K562 (cell line): ENCODE data around the gene PACS2. TPM values are rescaled to one million over a fixed set of nuclear protein-coding genes. Genes with fewer than 3 reads are reported as not detected.

Experiments used
- ATAC-seq: fragments of 200-7000 bp; cut with Tn5 transposase; 3 replicates; pipeline ENCODE4 v1.9.1; 2020; ENCODE audit warnings: moderate library complexity
- BruUV-seq: library from RNA; stranded (reverse); fragments of 400-500 nt; replicated peaks from 2 replicates; lab custom pipeline; 2021; lab: Mats Ljungman, UMichigan
- CTCF ChIA-PET: fragments of 300-600 bp; formaldehyde crosslinking; extraction: SDS; loops from one replicate; lab custom pipeline; 2021; ENCODE audit warnings: low intra/inter-chr PET ratio; lab: Yijun Ruan, JAX
- POLR2A ChIA-PET: fragments of 300-600, 350-650 bp; sonication (Branson Sonifier 250); formaldehyde crosslinking; extraction: SDS; loops from one replicate; lab custom pipeline; 2021; ENCODE audit warnings: antibody characterized with exemption, inconsistent platforms; lab: Yijun Ruan, JAX
- DNase-seq, 4 experiments: peaks; one replicate each; pipeline versions ENCODE4 v3.0.0 to v3.0.0-alpha.2; 2011 to 2018; ENCODE audit warnings: low spot score in 3 of 4, mixed read lengths in 3 of 4; ENCODE audit errors: extremely low read depth in 1 of 4
- FAIRE-seq: peaks from 2 replicates; lab custom pipeline; 2011; peaks lifted over from hg19 to GRCh38; lab: Jason Lieb, UNC
- H2AFZ ChIP-seq: 2 replicates; pipeline ENCODE4 v1.6.0; 2011; ENCODE audit warnings: low read depth, low read length, control low read depth, inconsistent platforms
- H3K27ac ChIP-seq: fragments of 200-600 bp; 3 replicates; pipeline ENCODE4 v1.8.0; 2011; ENCODE audit warnings: low read depth, mild to moderate bottlenecking, control low read depth, inconsistent platforms, low read length, moderate library complexity, mixed read lengths; ENCODE audit errors: extremely low read depth
- H3K27me3 ChIP-seq, 2 experiments: fragments of 300-600 bp in 1 of 2; 2 replicates in 1 of 2; 3 replicates in 1 of 2; pipeline versions ENCODE4 v1.6.0 to v1.8.0; 2011; ENCODE audit warnings: inconsistent platforms in 2 of 2, low read length in 2 of 2, mild to moderate bottlenecking in 1 of 2, mixed read lengths in 1 of 2, moderate library complexity in 1 of 2; ENCODE audit not compliant: control insufficient read depth in 2 of 2, insufficient read depth in 2 of 2
- H3K36me3 ChIP-seq: fragments of 300-600 bp; 3 replicates; pipeline ENCODE4 v1.8.0; 2011; ENCODE audit warnings: mild to moderate bottlenecking, low read length, inconsistent platforms; ENCODE audit not compliant: control insufficient read depth, insufficient read depth
- H3K4me1 ChIP-seq, 2 experiments: fragments of 200-600 bp in 1 of 2; replicated peaks in 1 of 2; 2 replicates in 1 of 2; 3 replicates in 1 of 2; pipeline versions ENCODE4 v1.5.1 to v1.8.0; 2011; ENCODE audit warnings: inconsistent platforms in 2 of 2, low read length in 2 of 2, mild to moderate bottlenecking in 1 of 2, mixed read lengths in 1 of 2, moderate library complexity in 1 of 2; ENCODE audit not compliant: control insufficient read depth in 2 of 2, insufficient read depth in 2 of 2
- H3K4me2 ChIP-seq: 2 replicates; pipeline ENCODE4 v1.6.1; 2011; ENCODE audit warnings: low read length, control low read depth, inconsistent platforms, mixed read lengths; ENCODE audit not compliant: insufficient read depth
- H3K4me3 ChIP-seq: fragments of 200-600 bp; sonication (generic), shearing (Covaris generic); 2 replicates; pipeline ENCODE4 v1.5.1; 2016; ENCODE audit warnings: control low read depth, inconsistent platforms
- H3K79me2 ChIP-seq: fragments of 200-600 bp; 3 replicates; pipeline ENCODE4 v1.8.0; 2011; ENCODE audit warnings: low read length, inconsistent platforms; ENCODE audit not compliant: control insufficient read depth, insufficient read depth
- H3K9ac ChIP-seq, 2 experiments: 2 replicates each; pipeline versions ENCODE4 v1.6.0 to v1.6.1; 2011; ENCODE audit warnings: low read depth in 2 of 2, low read length in 2 of 2, control low read depth in 1 of 2, inconsistent platforms in 1 of 2, mild to moderate bottlenecking in 1 of 2, mixed read lengths in 1 of 2; ENCODE audit not compliant: insufficient read depth in 1 of 2
- H3K9me1 ChIP-seq: one replicate; pipeline ENCODE4 v1.6.0; 2011; ENCODE audit warnings: inconsistent platforms, mild to moderate bottlenecking, low read length, moderate library complexity; ENCODE audit not compliant: control insufficient read depth, insufficient read depth
- H3K9me3 ChIP-seq: replicated peaks from 2 replicates; pipeline ENCODE4 v1.5.1; 2011; ENCODE audit warnings: low read depth, low read length, inconsistent platforms; ENCODE audit not compliant: control insufficient read depth, insufficient read depth
- H4K20me1 ChIP-seq: replicated peaks from 2 replicates; pipeline ENCODE4 v1.6.1; 2011; ENCODE audit warnings: low read length, inconsistent platforms, mixed read lengths; ENCODE audit not compliant: control insufficient read depth, insufficient read depth
- DMBX1 ChIP-seq: fragments of 250-450 bp; sonication (Bioruptor Pico); IDR thresholded peaks from 2 replicates; pipeline ENCODE4 v1.8.0; 2022; ENCODE audit warnings: inconsistent platforms, mild to moderate bottlenecking, moderate library complexity, borderline replicate concordance
- HEY1 ChIP-seq: fragments of 250-450 bp; sonication (Bioruptor Pico); IDR thresholded peaks from 2 replicates; pipeline ENCODE4 v1.5.0; 2020; ENCODE audit warnings: mild to moderate bottlenecking, moderate library complexity, borderline replicate concordance
- NCOA2 ChIP-seq, 2 experiments: fragments of 450-650 bp; IDR thresholded peaks; 2 replicates each; pipeline ENCODE4 v1.6.1; 2018; ENCODE audit warnings: mild to moderate bottlenecking in 2 of 2, moderate library complexity in 1 of 2; ENCODE audit not compliant: partially characterized antibody in 2 of 2
- NR1H2 ChIP-seq: sonication (generic); formaldehyde crosslinking; IDR thresholded peaks from 2 replicates; pipeline ENCODE4 v1.4.0; 2020; ENCODE audit warnings: mild to moderate bottlenecking, missing genetic modification reagents
- RCOR1 ChIP-seq, 2 experiments: IDR thresholded peaks; 2 replicates each; pipeline ENCODE4 v1.6.1; 2012; ENCODE audit warnings: low read depth in 2 of 2, low read length in 2 of 2, borderline replicate concordance in 1 of 2, improper control_type of control experiment in 1 of 2
- SNRNP70 ChIP-seq: fragments of 200-400 bp; formaldehyde crosslinking; optimal IDR thresholded peaks from 2 replicates; pipeline ENCODE3; 2017; ENCODE audit warnings: low read depth, low read length
- TBL1XR1 ChIP-seq, 2 experiments: IDR thresholded peaks; 2 replicates each; pipeline ENCODE4 v1.6.1; 2012; ENCODE audit warnings: improper control_type of control experiment in 2 of 2, low read length in 2 of 2, mild to moderate bottlenecking in 1 of 2
- U2AF2 ChIP-seq: fragments of 200-400 bp; formaldehyde crosslinking; optimal IDR thresholded peaks from 2 replicates; pipeline ENCODE3; 2017; ENCODE audit warnings: low read depth, mild to moderate bottlenecking, low read length
- ZFPM2 ChIP-seq: fragments of 250-450 bp; sonication (Bioruptor Pico); IDR thresholded peaks from 2 replicates; pipeline ENCODE4 v1.5.1; 2022; ENCODE audit warnings: mild to moderate bottlenecking
- ZNF282 ChIP-seq: sonication (generic); formaldehyde crosslinking; IDR thresholded peaks from 2 replicates; pipeline ENCODE4 v1.8.1; 2023; ENCODE audit warnings: missing genetic modification reagents
- ZNF764 ChIP-seq: fragments of 250-450 bp; sonication (Bioruptor Pico); IDR thresholded peaks from 2 replicates; pipeline ENCODE4 v1.4.0; 2020; ENCODE audit warnings: low read depth, mild to moderate bottlenecking, moderate library complexity
- ZNF77 ChIP-seq: fragments of 250-450 bp; sonication (Bioruptor Pico); IDR thresholded peaks from 2 replicates; pipeline ENCODE4 v1.5.0; 2020
- WGBS: fragments of 100-300 bp; shearing (Covaris generic); methylation state at CpG from one replicate; pipeline ENCODE4 v1.1.6; 2016; ENCODE audit warnings: low coverage, mixed read lengths; ENCODE audit not compliant: insufficient coverage; ENCODE audit errors: missing lambda C conversion rate; 5-methylcytosine and 5-hydroxymethylcytosine counted together
- in situ Hi-C: fragments of 300-500 bp; cut with MboI; formaldehyde crosslinking; loops from 4 replicates; pipeline ENCODE4 v1.15.0; 2018; ENCODE audit warnings: inconsistent platforms, mixed read lengths
- intact Hi-C: fragments of 100-400 bp; cut with micrococcal nuclease; formaldehyde crosslinking; loops from 2 replicates; pipeline ENCODE4 v1.14.2; 2022
- polyA plus RNA-seq, 8 experiments: library from polyadenylated mRNA; depleted of rRNA in 4 of 8; stranded (reverse) in 5 of 8; unstranded in 3 of 8; fragments of >200 nt; fragmentation: Nextera tagmentation in 2 of 8; fragmentation: Illumina TruSeq in 1 of 8; extraction: Ambion mirVana in 2 of 8; extraction: Trizol in 1 of 8; gene quantifications; 2 replicates each; pipeline versions ENCODE4 v1.2.1 to v1.2.3, GENCODE V29; 2011 to 2014; ENCODE audit warnings: inconsistent platforms in 1 of 8, missing spikeins in 1 of 8
- total RNA-seq, 7 experiments: library from RNA; depleted of rRNA in 6 of 7; stranded (reverse); fragments of >200 nt in 6 of 7; fragmentation: Illumina TruSeq in 2 of 7; extraction: Trizol in 2 of 7; gene quantifications; 2 replicates each; pipeline versions ENCODE4 v1.2.1 to v1.2.3, GENCODE V29; 2011 to 2021; ENCODE audit warnings: low replicate concordance in 1 of 7
- TF ChIP-seq, protein P1 (sequence below): sonication (generic); formaldehyde crosslinking; IDR thresholded peaks from 2 replicates; pipeline ENCODE4 v1.8.0; 2022; ENCODE audit warnings: mild to moderate bottlenecking, missing genetic modification reagents, borderline replicate concordance
- TF ChIP-seq, protein P2 (sequence below), 2 experiments: fragments of 450-650 bp; IDR thresholded peaks; 2 replicates each; pipeline ENCODE4 v1.6.1; 2016
- TF ChIP-seq, protein P3 (sequence below): fragments of 250-450 bp; sonication (Bioruptor Pico); IDR thresholded peaks from 2 replicates; pipeline ENCODE4 v1.4.0; 2020; ENCODE audit warnings: mild to moderate bottlenecking
- TF ChIP-seq, protein P4 (sequence below): fragments of 450-650 bp; formaldehyde crosslinking; IDR thresholded peaks from 2 replicates; pipeline ENCODE4 v1.4.0; 2020; ENCODE audit warnings: mild to moderate bottlenecking, moderate library complexity
- TF ChIP-seq, protein P5 (sequence below): fragments of 250-450 bp; sonication (Bioruptor Pico); IDR thresholded peaks from 2 replicates; pipeline ENCODE4 v1.5.0; 2021

Gene PACS2
- total and polyA plus RNA-seq, 9 of the 15 experiments (the other 6 are each of a cell fraction or from before 2014, with no cell fraction given): 0.11 to 20.8 (median 9.9) TPM

DNA sequence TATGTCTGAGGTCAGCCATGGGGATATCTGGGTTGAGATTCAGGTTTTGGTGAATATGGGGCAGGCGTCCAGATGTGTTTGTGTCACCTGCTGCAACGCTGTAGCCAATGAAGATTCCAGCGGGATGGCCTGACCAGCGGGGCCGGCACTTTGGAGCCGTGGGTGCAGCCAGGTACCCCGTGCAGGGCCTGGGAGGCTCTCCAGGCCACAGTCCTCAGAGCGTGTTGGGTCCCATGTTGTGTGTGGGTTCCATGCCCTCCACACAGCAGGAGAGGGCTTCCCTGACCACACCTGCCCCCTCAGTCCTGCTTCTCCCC lies 80.9 kb downstream of the PACS2 start:
- peaks cover 14% of the 10 kb centered on the region; the same call in 2 of the 3 replicates for H3K36me3 ChIP-seq
- ChIA-PET POLR2A (interaction anchor here (1.0 kb wide), 1 partner anchor 9 kb away, joined by 4 read pairs; no protein-coding TSS in a partner anchor), CTCF (no interaction called here)
- H4K20me1 ChIP-seq: no peaks in the 10 kb centered on the region
- peaks cover 5% of the 10 kb centered on the region; the same call in 1 of the 2 replicates for H3K9me3 ChIP-seq
- intact Hi-C loops (no loop called here), in situ Hi-C loops (no loop called here)
- H3K9ac ChIP-seq: no peak overlapping the region; a peak in 1 of 4 replicates
- BruUV-seq: no TSS peak
- H3K9me1 ChIP-seq: no peaks in the 10 kb centered on the region
- no peak for ATAC-seq
- no peak overlapping the region for H3K4me2 ChIP-seq
- H2AFZ ChIP-seq: no peak overlapping the region
- 83% methylated on average over 8 of the region's 8 CpGs for WGBS
- no peak for FAIRE-seq
- H3K27me3 ChIP-seq: no peaks in the 10 kb centered on the region
- peaks cover 16% of the 10 kb centered on the region for H3K79me2 ChIP-seq
- no peak for DNase-seq
- no peak overlapping the region for H3K4me3 ChIP-seq
- H3K27ac ChIP-seq: no peak overlapping the region
- peaks cover 5 to 77% of the 10 kb centered on the region in 2 experiments; a peak in 4 of 5 replicates for H3K4me1 ChIP-seq
- no peak for TF ChIP-seq DMBX1 (CRISPR knock-in tag)
- TF ChIP-seq, protein P1, sequence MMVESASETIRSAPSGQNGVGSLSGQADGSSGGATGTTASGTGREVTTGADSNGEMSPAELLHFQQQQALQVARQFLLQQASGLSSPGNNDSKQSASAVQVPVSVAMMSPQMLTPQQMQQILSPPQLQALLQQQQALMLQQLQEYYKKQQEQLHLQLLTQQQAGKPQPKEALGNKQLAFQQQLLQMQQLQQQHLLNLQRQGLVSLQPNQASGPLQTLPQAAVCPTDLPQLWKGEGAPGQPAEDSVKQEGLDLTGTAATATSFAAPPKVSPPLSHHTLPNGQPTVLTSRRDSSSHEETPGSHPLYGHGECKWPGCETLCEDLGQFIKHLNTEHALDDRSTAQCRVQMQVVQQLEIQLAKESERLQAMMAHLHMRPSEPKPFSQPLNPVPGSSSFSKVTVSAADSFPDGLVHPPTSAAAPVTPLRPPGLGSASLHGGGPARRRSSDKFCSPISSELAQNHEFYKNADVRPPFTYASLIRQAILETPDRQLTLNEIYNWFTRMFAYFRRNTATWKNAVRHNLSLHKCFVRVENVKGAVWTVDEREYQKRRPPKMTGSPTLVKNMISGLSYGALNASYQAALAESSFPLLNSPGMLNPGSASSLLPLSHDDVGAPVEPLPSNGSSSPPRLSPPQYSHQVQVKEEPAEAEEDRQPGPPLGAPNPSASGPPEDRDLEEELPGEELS (CRISPR knock-in tag): no peak
- TF ChIP-seq TBL1XR1 (IDR thresholded peaks at IDR 0.05; ENCODE audit: low read length in 2 of 2): no peak
- no peak for TF ChIP-seq ZNF282 (CRISPR knock-in tag)
- TF ChIP-seq, protein P2, sequence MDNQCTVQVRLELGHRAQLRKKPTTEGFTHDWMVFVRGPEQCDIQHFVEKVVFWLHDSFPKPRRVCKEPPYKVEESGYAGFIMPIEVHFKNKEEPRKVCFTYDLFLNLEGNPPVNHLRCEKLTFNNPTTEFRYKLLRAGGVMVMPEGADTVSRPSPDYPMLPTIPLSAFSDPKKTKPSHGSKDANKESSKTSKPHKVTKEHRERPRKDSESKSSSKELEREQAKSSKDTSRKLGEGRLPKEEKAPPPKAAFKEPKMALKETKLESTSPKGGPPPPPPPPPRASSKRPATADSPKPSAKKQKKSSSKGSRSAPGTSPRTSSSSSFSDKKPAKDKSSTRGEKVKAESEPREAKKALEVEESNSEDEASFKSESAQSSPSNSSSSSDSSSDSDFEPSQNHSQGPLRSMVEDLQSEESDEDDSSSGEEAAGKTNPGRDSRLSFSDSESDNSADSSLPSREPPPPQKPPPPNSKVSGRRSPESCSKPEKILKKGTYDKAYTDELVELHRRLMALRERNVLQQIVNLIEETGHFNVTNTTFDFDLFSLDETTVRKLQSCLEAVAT (IDR thresholded peaks at IDR 0.05): no peak
- TF ChIP-seq RCOR1 (IDR thresholded peaks at IDR 0.05; ENCODE audit: borderline replicate concordance in 1 of 2, low read depth in 2 of 2, low read length in 2 of 2): no peak
- TF ChIP-seq ZNF77 (CRISPR knock-in tag): no peak
- no peak for TF ChIP-seq NCOA2 (IDR thresholded peaks at IDR 0.05; ENCODE audit: partially characterized antibody in 2 of 2)
- TF ChIP-seq HEY1 (CRISPR knock-in tag): no peak
- no peak for TF ChIP-seq ZFPM2 (CRISPR knock-in tag)
- no peak for TF ChIP-seq NR1H2 (CRISPR knock-in tag)
- no peak for TF ChIP-seq ZNF764 (CRISPR knock-in tag)
- TF ChIP-seq SNRNP70: no peak
- TF ChIP-seq, protein P3, sequence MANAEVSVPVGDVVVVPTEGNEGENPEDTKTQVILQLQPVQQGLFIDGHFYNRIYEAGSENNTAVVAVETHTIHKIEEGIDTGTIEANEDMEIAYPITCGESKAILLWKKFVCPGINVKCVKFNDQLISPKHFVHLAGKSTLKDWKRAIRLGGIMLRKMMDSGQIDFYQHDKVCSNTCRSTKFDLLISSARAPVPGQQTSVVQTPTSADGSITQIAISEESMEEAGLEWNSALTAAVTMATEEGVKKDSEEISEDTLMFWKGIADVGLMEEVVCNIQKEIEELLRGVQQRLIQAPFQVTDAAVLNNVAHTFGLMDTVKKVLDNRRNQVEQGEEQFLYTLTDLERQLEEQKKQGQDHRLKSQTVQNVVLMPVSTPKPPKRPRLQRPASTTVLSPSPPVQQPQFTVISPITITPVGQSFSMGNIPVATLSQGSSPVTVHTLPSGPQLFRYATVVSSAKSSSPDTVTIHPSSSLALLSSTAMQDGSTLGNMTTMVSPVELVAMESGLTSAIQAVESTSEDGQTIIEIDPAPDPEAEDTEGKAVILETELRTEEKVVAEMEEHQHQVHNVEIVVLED: no peak
- TF ChIP-seq U2AF2: no peak
- TF ChIP-seq, protein P4, sequence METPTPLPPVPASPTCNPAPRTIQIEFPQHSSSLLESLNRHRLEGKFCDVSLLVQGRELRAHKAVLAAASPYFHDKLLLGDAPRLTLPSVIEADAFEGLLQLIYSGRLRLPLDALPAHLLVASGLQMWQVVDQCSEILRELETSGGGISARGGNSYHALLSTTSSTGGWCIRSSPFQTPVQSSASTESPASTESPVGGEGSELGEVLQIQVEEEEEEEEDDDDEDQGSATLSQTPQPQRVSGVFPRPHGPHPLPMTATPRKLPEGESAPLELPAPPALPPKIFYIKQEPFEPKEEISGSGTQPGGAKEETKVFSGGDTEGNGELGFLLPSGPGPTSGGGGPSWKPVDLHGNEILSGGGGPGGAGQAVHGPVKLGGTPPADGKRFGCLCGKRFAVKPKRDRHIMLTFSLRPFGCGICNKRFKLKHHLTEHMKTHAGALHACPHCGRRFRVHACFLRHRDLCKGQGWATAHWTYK: no peak
- TF ChIP-seq, protein P5, sequence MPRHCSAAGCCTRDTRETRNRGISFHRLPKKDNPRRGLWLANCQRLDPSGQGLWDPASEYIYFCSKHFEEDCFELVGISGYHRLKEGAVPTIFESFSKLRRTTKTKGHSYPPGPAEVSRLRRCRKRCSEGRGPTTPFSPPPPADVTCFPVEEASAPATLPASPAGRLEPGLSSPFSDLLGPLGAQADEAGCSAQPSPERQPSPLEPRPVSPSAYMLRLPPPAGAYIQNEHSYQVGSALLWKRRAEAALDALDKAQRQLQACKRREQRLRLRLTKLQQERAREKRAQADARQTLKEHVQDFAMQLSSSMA: no peak
